NCI-H2171 treated with DMSO at 0.1 percent for 48 hours (cell line): ENCODE data around the gene MNAT1.
"Not testable (repeated sequence)": the region's sequence is repeated elsewhere in the genome, so short reads cannot be mapped to it uniquely, and the experiment has no call there.

Experiments used
- DNase-seq: peaks from one replicate; lab custom pipeline; 2025; lab: John Stamatoyannopoulos, UW

The MNAT1 gene

DNA sequence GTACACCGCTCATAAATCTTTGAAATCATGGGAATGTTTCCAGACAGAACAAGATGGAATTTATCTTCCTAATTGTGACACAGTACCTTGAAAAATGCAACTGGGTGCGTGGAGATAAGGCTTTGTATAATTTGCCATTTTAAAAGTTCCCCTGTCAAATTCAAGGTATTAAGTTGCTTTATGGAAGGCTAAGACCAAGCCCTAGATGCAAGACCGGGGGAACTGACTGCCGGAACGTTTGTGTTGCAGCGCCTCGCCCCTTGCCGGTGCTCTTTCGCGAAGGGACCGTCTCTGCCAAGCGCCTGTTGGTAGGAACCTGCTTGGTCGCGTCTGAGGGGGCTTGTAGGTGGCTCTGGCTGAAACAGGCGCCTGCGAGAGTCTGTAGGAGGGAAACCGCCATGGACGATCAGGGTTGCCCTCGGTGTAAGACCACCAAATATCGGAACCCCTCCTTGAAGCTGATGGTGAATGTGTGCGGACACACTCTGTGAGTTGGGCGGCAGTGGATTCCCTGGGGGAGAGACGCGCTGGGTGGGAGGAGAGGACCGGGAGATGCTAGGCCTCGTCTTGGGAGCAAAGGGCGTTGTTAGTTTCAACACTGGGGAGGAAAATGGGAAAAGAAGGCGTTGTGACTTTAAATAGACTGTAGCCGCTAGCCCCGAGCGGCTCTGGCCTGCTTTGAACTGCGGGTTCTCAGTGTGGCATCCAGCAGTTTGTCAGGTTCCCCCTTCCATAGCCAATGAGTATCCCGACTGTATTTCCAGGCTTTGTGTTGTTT is at the start of gene MNAT1:
Gene MNAT1 (plus strand): TSS at position 297 of the 778 bp plus-strand sequence. CDS start 102 bp downstream, at position 399.
- DNase-seq: peak; percentile 93

DNA sequence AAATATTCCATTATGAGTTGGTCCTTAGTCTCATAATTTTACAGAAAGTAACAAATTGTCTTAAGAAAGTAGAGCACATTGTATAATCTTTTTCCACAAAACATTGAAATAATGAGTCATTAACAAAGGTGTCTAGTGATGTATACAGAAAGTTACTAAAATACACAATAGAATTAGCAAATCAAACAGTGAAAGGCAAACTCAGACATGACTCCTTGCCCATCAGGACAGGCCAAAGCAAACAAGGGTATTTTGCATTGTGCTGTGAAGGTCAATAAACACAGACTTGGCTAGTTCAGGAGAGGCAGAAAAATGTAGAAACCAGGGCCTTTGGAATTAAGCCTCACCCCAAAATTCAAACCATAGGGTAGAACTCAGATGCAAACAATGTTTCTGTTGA is 47.7 kb upstream of the MNAT1 start:
- DNase-seq: no peak

DNA sequence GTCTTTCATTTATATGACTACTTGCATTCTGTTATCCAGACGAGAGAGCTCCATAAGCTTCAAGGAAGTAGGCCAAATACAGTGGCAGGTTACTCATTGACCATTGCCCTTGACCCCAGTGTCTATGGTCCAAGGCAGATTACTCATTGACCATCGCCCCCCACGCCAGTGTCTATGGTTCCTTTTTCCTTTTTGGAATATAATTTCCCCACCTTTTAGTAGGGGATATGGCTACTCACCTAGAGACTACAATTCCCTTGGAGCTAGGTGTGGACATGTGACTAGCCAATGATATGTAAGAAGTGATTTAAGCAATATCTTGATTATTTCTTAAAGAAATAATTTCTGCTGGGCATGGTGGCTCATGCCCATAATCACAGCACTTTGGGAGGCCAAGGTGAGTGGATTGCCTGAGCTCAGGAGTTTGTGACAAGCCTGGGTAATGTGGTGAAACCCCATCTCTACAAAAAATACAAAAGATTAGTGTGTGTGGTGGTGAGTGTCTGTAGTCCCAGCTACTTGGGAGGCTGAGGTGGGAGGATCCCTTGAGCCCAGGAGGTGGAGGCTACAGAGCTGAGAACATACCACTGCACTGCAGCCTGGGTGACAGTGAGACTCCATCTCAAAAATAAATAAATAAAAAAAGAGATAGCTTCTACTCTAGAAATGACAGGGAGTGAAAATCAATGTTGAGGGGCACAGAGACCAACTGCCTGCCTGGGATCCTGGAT is 43.0 kb upstream of the MNAT1 start:
- DNase-seq: no peak

DNA sequence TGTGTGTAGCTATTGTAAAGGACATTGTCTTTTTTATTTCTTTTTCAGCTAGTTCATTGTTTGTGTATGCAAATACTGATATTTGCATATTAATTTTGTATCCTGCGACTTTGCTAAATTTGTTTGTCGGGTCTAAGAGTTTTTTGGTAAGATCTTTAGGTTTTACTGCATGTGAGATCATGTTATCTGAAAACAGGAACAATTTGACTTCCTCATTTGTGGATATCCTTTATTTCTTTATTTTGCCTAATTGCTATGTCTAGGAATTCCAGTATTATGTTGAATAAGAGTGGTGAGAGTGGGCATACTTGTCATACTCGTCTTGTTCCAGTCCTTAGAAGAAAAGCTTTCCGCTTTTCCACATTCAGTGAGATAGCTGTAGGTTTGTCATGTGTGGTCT is 39.2 kb upstream of the MNAT1 start:
- DNase-seq: no peak

DNA sequence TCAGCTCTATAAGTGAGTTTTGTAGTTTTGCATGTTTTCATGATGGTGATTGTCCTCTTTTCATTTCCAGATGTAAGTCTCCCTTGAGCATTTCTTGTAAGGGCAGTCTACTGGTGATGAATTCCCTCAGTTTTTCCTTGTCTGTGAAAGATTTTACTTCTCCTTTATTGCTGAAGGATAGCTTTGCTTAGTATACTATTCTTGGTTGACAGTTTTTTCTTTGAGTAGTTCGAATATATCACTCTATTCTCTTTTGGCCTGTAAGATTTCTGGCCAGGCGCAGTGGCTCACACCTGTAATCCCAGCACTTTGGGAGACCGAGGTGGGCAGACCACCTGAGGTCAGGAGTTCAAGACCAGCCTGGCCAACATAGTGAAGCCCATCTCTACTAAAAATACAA is 34.0 kb upstream of the MNAT1 start:
- no peak for DNase-seq

DNA sequence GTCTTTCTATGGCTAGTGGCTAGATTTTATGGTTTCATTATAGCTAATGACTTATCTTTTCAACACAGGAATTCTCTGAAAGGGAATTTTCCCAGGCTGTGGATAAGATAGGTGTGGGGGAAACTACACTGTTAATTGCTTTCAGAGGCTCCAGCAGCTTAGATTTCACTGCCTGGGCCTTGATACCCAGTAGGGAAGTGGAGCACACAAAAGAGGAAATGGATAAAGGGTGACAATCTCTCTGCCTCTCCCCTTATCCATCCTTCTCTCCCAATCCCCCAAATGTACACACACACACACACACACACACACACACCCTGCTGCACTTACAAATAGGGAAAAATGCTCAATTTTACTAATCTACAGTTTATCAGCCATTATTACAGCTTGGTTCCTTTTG is 29.5 kb upstream of the MNAT1 start:
- DNase-seq: no peak

DNA sequence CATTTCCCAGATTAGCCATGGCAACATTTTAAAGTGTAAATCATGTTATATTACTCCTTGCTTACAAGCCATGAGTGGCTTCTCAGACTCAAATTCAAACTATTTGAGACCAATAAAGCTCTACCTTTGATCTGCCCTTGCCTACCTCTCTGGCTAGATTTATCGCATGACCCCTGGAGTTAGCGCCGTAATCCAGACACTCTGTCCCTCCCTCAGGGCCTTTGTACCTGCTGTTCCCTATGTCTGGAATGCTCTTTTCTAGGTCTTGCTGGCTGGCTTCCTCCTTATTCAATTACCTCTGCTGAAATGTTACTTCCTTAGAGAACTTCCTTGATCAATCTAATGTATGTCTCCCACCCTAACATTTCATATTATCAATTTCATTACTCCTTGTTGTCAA is 26.7 kb upstream of the MNAT1 start:
- no peak for DNase-seq

DNA sequence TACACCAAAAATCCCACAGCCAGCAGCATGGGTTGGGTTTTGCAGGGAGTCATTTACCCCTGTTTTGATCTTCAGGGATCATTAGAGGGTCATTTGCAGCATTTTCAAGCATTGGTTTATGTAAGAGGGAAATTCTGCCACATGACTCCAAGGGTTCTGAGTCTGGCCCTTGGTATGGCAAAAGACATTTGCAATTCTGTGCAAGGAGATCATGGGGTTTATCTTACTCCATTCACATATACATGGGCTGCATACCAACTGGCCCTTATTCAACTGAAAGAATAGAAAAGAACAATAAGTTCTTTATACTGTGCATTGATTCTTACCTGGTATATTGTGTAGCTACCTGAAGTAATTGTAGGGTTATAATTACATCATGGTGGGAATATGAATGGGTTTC is 24.1 kb upstream of the MNAT1 start:
- no peak for DNase-seq

DNA sequence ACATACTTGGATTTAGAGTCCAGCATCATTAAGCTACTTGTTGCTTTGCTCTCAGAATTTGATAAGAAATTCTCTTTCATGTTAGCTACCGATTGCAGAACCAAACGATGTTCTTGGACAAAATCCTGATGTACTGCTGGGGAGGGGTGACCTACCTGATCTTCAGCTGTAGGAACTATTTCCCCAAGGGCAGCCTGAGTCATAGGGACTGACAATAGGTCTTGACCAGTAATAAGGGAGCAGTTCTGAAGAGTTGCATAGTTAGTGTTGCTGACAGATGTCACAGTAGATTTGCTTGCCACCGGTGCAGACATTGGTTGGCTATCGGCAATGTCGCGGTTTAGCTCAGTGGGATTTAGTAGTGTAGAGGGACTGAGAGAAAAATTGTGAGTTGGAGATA is 21.0 kb upstream of the MNAT1 start:
- no peak for DNase-seq

DNA sequence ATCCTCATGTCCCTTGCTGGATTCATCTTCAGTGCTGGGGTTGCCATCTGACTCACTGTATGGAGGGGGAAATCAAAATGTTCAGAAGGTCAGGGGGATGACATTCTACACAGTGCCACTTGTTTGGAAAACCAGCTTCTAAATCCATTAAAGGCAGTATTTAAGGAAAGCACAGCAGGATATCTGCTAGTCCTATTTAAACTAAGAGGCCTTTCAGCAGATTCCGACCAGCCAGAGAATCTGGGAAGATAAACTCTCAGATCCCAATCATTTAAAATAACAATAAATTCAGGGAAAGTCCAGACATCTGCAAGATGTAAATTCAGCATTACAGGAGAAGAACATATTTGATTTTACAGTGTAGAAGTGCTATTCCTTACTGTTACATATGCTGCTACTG is 14.2 kb upstream of the MNAT1 start:
- no peak for DNase-seq

DNA sequence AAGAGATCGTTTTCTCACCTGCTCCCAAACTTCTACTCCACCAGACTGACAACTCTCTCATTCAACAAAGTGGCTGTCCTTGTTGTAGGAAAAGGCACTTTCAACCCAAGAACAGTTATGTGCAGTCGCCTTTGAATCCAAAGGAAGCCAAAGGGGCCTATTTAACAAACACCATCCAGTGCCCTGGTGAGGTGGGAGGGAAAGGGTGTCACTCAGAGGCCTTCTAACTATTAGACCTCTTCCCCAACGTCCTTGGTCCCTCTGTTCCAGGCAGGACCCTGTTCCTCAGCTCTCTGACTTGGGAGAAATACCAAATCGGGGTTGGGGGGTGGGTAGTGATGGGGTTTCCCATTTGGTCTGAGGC is 13.6 kb upstream of the MNAT1 start:
- no peak for DNase-seq

DNA sequence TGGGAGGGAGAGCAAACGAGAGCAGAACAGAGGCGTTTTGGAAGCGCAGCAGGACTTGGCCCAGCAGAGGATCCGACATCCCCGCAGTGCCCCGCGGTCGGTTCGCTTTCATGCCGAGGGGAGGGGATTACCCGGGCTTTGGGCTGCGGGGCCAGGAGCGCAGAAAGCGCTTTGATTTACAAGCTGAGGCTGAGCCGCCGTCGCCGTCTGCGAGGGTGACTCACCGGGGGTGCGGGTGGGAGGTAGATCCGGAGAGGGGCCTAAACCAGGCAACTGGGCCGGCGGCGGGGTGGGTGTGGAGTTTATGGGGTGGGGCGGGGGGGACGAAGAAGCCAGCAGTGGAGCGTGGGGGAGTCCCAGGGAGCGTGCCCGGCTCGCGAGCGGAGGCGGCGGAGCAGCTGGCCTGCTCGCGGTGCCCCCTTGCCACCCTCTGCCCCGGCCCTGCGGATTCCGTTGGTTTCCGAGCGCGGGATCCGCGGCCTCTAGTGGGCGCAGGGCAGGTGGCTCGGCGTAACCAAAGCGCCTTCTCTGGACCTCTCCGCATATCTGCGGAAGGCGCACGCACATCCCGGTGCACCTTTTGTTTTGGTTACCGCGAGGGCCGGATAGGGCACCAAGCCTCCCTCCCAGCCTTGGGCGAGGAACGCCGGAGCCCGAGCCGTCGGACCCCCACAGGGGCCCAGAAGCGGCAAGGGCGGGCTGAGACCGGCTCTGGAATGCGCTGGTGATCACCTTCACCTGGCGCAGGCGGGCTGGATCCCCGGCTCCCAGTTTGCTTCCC is 13.0 kb upstream of the MNAT1 start:
- DNase-seq: peak; percentile 45

DNA sequence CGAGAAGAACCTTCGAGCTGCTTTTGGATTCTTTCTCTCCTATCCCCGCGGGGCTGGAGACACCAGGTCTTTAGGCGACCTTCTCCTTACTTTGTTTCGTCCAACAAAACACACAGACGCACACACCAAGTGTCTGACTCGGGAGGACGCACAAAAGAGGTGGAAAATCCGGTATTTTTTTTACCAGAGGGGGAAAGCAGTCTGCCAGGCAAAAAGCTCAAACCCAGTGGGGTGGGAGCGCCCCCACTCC is 12.5 kb upstream of the MNAT1 start:
- DNase-seq: no peak

DNA sequence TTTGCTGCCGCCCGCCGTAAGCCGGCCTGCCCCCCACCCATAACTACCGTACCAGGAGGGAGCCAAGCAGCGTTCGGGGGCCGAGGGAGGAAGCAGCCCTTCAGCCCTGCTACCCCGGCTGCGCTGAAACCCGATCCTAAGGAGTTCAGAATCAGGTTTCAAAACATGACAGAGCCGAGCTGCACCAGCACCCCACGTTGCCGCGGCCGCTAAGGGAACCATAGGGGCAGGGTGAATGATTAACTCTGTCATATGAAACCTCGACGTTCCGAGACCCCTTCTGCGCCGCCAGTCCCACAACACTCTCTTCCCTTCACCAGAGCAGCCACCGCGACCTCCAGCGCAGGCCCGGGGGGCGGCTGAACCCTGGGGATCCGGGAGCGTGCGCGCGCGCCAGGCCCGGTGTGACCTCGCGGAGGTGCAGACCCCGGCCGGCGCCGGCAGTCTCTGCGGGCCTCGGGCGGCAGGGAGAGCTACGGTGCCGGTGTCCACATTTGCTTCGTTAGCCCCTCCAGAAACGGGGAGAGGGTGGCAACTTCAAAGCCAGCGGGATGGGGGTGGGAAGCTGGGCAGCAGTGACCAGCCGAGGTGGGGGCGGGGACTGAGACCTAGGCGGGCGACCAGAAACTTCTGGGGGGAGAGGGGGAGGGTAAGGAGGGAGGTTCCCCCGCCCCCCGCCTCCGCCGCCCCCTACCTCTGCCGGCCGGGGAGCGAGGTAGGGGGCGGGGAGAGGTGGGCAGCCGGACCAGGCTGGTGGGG is 12.0 kb upstream of the MNAT1 start:
- peak; percentile 91 for DNase-seq

DNA sequence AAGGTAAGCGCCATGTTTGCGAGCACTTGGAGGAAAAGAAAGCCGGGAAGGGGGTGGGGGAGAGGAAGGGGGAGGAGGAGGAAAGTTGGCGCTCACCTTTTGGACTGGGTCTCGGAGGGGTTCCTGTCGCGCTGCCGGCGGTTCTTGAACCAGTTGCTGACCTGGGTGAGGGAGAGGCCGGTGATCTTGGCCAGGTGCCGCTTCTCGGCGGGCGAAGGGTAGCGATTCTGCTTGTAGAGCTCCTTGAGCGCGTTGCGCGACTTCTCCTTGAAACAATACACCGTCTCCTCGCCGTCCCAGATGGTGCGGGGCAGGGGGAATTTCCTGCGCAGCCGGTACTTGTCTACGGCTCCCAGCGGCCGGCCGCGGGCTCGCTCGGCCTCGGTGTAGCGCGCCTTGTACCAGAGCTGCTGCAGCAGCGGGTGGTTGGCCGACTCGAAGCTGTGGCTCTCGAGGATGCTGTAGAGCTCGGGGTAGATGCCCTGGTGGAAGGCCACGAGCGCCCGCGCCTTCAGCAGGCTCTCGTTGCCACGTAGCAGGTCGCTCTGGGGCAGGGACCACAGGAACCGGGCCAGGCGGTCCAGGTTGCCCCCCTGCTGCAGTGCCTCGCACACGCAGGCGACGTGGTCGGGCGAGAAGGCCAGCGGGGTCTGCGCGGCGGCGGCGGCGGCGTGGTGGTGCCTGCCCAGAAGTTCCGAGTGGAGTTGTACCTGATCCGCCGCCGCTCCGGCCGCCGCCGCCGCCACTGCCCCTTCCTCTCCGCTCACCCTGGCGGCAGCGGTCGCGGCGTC is 11.2 kb upstream of the MNAT1 start:
- peak; percentile 71 for DNase-seq

DNA sequence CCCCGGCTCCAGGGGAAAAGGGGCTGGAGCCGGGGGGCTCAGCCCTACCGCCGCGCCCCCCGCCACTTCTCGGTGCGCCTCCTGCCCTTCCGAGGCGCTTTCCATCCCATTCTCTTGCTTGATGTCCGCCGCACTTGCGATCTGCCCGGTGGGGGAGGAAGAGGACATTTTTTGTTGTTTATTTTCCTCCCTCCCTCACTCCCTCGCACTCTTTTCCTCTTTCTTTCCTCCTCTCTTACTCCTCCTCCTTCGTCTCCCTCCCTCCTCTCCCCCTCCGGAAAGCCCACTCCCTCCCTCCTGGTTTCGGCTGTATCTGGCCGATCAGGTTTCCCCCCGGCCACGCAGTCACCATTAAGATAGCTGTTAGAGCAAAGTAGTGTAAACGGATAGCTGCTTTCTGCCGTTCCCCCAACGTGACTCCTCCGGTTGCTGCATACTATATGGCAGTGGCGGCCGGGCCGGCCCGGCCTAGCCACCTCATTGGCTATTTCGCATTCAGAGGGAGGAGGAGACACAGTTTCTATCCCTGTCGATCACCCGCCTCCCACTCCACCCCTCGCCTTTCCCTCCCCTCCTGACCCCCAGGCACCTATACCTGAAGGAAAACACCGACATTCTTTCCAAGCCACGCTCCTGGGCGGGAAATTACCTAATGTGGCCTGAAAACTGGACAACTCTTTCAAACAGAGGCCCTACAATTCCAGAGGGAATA is 10.5 kb upstream of the MNAT1 start, which contains the start of gene SIX4:
Gene SIX4 (minus strand): TSS at position 445 of the 712 bp plus-strand sequence. CDS start 277 bp downstream, at position 168.
- DNase-seq: peak; percentile 93

DNA sequence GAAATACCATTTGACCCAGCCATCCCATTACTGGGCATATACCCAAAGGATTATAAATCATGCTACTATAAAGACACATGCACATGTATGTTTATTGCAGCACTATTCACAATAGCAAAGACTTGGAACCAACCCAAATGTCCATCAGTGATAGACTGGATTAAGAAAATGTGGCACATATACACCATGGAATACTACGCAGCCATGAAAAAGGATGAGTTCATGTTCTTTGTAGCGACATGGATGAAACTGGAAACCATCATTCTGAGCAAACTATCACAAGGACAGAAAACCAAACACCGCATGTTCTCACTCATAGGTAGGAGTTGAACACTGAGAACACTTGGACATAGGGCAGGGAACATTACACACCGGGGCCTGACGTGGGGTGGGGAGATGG is 3.3 kb upstream of the MNAT1 start:
- not testable (repeated sequence) for DNase-seq

DNA sequence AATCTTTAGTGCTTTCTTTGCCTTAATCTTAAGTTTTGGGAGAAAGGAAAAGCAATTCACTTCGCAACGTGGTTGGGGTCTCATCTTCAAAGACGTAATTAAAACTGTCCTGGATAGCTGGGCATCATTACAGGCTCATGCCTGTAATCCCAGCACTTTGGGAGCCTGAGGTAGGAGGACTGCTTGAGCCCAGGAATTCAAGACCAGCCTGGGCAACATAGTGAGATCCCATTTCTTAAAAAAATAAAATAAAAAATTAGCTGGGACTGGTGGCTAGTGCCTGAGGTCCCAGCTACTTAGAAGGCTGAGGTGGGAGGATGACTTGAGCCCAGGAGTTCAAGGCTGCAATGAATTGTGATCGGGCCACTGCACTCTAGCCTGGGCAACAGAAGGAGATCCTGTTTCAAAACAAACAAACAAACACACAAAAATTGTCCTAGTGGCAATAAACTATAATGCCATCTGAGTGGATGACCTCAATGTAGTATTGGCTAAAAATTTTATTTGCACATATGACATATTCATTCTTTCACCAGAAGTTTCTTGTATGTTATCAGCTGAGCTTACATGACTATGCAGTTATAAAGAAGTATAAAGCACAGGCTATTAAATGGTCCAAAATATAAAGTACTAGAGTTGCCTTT is 1.6 kb upstream of the MNAT1 start:
- no peak for DNase-seq

DNA sequence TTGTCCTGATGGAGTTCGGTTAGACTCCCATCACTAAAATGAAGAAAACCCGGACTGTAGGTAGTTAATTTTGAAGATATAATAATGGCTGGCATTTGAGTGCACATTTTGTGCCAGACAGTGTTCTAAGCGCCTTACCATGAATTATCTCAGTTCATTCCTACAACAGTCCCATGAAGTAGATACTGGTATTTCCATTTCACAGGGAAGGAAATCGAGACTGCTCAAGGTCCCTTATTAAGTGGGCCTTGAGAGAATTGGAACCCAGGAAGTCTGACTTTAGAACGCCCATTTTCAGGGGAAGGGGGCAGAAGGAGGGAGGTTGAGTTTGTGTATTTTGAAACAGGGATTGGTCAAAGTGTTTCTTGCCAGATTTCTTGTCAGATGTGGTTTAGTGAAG is 855 bp downstream of the MNAT1 start:
- no peak for DNase-seq

DNA sequence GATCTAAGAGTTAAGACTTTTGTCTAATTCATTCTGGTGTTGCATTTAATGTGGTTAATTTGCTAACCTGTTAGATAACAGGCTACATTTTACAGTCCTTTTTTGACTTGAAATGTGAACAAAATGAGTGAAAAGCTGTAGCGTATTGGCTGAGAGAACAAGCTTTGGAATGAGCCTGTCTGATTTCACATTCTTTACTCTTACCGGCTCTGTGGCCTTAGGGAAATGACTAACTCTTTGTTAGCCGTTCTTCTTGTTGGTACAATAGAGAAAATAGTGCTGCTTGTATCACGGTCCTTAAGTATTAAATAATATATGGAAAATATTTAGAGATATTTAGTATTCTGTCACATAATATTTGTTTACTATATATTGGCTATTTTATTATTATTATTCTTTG is 1.9 kb downstream of the MNAT1 start:
- DNase-seq: no peak
